HFFc6 (cell line): ENCODE results near the gene FAM240A. TPM values are rescaled to one million over a fixed set of nuclear protein-coding genes. Genes with fewer than 3 reads are reported as not detected.

Experiments used
- DNase-seq: peaks from one replicate; pipeline ENCODE4 v3.0.0-alpha.2; 2018
- H3K27ac Mint-ChIP-seq: 2 replicates; pipeline ENCODE4 v1.8.0; 2020; ENCODE audit warnings: mild to moderate bottlenecking, mixed read lengths
- H3K27me3 Mint-ChIP-seq: 2 replicates; pipeline ENCODE4 v1.8.0; 2021; ENCODE audit warnings: mild to moderate bottlenecking, moderate library complexity, mixed read lengths; ENCODE audit not compliant: insufficient read depth
- H3K36me3 Mint-ChIP-seq: 2 replicates; pipeline ENCODE4 v1.8.0; 2021; ENCODE audit warnings: low read depth, mixed read lengths
- H3K4me1 Mint-ChIP-seq: 2 replicates; pipeline ENCODE4 v1.8.0; 2020; ENCODE audit warnings: low read depth, mixed read lengths
- H3K4me3 Mint-ChIP-seq: 2 replicates; pipeline ENCODE4 v1.8.0; 2020; ENCODE audit warnings: mild to moderate bottlenecking, moderate library complexity, mixed read lengths
- H3K9me3 Mint-ChIP-seq: 2 replicates; pipeline ENCODE4 v1.8.0; 2020; ENCODE audit warnings: mild to moderate bottlenecking, mixed read lengths
- CTCF ChIP-seq: fragments of 200-600 bp; sonication (generic); IDR thresholded peaks from 2 replicates; pipeline ENCODE4 v1.5.0; 2021; ENCODE audit warnings: antibody characterized with exemption, mild to moderate bottlenecking
- total RNA-seq, 6 experiments: library from RNA; stranded (reverse); fragmentation: NEBNext Ultra II Directional; extraction: Animal tissue kit (Norgen Biotek cat#: 25700); gene quantifications; 2 replicates in 1 of 6; 3 replicates in 5 of 6; pipeline ENCODE4 v1.2.3, GENCODE V29; 2021

Gene FAM240A
- total RNA-seq, 6 experiments from 2014 or later, result not detected

DNA sequence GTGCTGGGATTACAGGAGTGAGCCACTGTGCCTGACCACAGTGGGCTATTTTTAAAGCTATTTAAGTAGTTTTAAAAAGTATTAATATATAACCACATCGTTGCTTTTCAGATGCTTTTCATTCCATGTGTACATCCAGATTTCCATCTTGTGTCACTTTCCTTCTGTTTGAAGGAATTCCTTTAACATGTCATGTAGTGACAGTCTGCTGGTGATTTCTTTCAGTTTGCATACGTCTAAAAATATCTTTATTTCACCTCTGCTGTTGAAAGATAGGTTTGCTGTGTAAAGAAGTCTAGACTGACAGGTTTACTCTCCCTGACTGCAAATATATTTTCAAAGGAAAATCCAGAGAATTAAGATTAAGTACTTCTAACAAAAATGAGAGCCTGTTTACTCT, 12.2 kb downstream of the FAM240A start:
- no peak overlapping the region for H3K4me3 Mint-ChIP-seq
- peaks cover 6% of the 10 kb centered on the region for H3K4me1 Mint-ChIP-seq
- H3K36me3 Mint-ChIP-seq, result no peaks in the 10 kb centered on the region
- DNase-seq, result no peak
- H3K9me3 Mint-ChIP-seq, result no peaks in the 10 kb centered on the region
- no peak for TF ChIP-seq CTCF
- H3K27ac Mint-ChIP-seq, result no peak overlapping the region
- H3K27me3 Mint-ChIP-seq, result peaks cover 41% of the 10 kb centered on the region

DNA sequence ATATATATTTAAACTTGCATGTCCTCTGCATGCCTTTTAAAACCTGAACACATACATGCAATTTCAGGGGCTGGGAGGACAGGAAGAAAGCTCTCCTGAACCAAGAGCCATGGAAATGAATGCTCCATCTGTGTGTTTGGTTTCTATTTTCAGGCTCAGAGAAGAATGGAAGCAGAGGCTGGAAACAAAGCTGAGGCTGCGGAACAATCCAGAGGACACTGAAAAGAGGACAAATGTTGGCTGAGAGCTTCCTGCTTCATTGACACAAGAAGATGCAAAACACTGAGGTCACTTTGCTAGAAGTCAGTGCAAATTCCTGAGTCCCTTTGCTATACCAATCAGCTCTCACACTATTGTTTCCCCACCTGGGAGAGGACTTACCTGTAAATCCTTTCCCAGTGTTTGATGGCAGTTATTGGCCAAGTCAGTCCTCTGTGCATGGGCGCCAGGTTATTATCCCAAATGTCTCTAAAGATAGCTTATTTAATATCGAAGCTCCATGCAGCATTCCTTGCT, 12.7 kb downstream of the FAM240A start:
- Mint-ChIP-seq H3K4me3 (no peak overlapping the region), H3K27me3 (peaks cover 37% of the 10 kb centered on the region), H3K4me1 (peaks cover 9% of the 10 kb centered on the region), H3K9me3 (no peaks in the 10 kb centered on the region), H3K27ac (no peak overlapping the region), H3K36me3 (no peaks in the 10 kb centered on the region)
- no peak for TF ChIP-seq CTCF
- no peak for DNase-seq

- no peak for DNase-seq
- Mint-ChIP-seq H3K9me3 (no peaks in the 10 kb centered on the region), H3K4me1 (peaks cover 14% of the 10 kb centered on the region), H3K4me3 (no peak overlapping the region), H3K36me3 (no peaks in the 10 kb centered on the region), H3K27ac (no peak overlapping the region), H3K27me3 (peaks cover 37% of the 10 kb centered on the region)
- no peak for TF ChIP-seq CTCF
Observed at GRCh38 chr3:46626039-46626438, 13.7 kb downstream of the FAM240A start.

DNA sequence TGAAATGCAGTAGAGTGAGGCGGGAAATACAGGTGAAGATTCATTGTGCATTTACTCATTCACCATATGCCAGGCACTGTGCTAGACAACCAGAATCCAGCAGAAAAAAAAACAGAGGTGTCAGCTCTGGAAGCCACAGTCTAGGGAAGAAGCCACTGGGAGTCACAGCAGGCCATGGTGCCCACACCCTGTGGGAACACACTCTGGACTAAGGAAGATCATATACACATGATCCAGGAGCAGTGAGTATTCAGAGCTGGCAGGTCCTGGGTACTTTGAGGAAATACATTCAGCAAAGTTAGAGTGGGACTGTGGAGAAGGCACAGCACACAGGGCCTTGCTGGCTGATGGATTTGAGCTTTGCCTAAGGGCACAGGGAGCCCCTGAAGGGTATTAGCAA, 14.8 kb downstream of the FAM240A start:
- DNase-seq, result no peak
- H3K27me3 Mint-ChIP-seq, result peaks cover 34% of the 10 kb centered on the region
- no peaks in the 10 kb centered on the region for H3K9me3 Mint-ChIP-seq
- TF ChIP-seq CTCF, result no peak
- no peaks in the 10 kb centered on the region for H3K36me3 Mint-ChIP-seq
- H3K4me1 Mint-ChIP-seq, result peaks cover 14% of the 10 kb centered on the region
- no peak overlapping the region for H3K27ac Mint-ChIP-seq
- no peak overlapping the region for H3K4me3 Mint-ChIP-seq

GRCh38 chr3:46628901-46629369, 16.6 kb downstream of the FAM240A start:
- Mint-ChIP-seq H3K9me3 (no peaks in the 10 kb centered on the region), H3K36me3 (no peaks in the 10 kb centered on the region), H3K4me3 (peak overlapping the region; percentile 64), H3K4me1 (peaks cover 28% of the 10 kb centered on the region), H3K27me3 (peaks cover 22% of the 10 kb centered on the region), H3K27ac (peak overlapping the region; percentile 19)
- DNase-seq, result no peak
- no peak for TF ChIP-seq CTCF
